ENCODE measurements around the gene STARD13. TPM values are rescaled to one million over a fixed set of nuclear protein-coding genes. Genes with fewer than 3 reads are reported as not detected.

STARD13 gene
- total and polyA plus RNA-seq, 2 donors: 26.7 to 67.8 TPM

DNA sequence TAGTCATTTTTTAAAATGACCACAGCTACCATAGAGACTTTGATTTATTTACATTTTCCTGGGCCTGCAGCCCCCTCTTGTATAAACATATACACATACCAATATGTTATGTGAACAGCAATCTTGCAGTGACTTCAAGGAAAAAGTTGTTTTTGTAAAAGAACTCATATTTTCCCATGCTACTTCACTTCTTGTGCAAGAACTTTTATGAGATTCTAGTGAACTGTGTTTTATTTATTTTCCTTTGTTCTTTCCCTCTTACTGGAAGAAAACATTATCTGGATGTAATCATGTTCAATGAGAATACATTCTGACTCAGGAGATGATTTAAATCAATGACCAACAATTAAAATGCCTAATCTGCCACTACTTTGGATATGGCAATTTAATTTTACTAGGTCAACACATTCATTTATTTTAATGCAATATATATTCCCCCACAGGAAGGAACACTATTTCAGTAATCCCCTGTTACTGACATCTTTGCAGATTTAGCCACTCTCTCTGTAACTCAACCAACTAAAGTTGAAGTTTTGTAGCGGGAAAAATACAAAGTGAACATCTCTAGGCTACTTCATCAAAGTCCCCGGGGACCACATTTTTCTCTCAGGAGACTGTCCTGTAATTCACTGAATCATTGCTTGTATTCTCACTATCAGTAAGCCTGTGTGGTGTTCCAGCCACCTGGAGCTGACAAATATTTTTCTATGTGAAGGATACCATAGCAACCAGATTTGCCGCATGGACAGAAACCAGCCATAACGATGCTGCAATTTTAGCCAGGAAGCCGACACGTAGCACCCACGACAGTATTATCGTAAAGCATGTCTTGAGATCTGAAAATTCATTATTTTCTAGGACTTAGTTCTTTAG is 90.5 kb downstream of the STARD13 start:
- WGBS: 15% methylated on average over 8 of the region's 8 CpGs
- Histone ChIP-seq H3K4me1 (ENCODE audit: insufficient read depth) (no peaks in the 10 kb centered on the region), H3K36me3 (ENCODE audit: insufficient read depth) (no peaks in the 10 kb centered on the region), H3K4me3 (ENCODE audit: low read depth, low read length) (no peak overlapping the region), H3K27ac (ENCODE audit: low read depth) (peak overlapping the region; percentile 74)
- no peak for DNase-seq (ENCODE audit: extremely low spot score)

- Histone ChIP-seq H3K4me3 (ENCODE audit: low read depth, low read length) (no peak overlapping the region), H3K4me1 (ENCODE audit: insufficient read depth) (no peaks in the 10 kb centered on the region), H3K36me3 (ENCODE audit: insufficient read depth) (no peaks in the 10 kb centered on the region), H3K27ac (ENCODE audit: low read depth) (no peak overlapping the region)
- no peak for DNase-seq (ENCODE audit: extremely low spot score)
- 81% methylated on average over 7 of the region's 7 CpGs for WGBS
Observed at GRCh38 chr13:33193428-33193974, 92.1 kb downstream of the STARD13 start.

GRCh38 chr13:33191425-33192210 is 93.9 kb downstream of the STARD13 start:
- H3K4me1 ChIP-seq (ENCODE audit: insufficient read depth): no peaks in the 10 kb centered on the region
- no peaks in the 10 kb centered on the region for H3K36me3 ChIP-seq (ENCODE audit: insufficient read depth)
- DNase-seq (ENCODE audit: extremely low spot score): no peak
- 37% methylated on average over 4 of the region's 4 CpGs for WGBS
- no peak overlapping the region for H3K4me3 ChIP-seq (ENCODE audit: low read depth, low read length)
- H3K27ac ChIP-seq (ENCODE audit: low read depth): no peak overlapping the region

DNA sequence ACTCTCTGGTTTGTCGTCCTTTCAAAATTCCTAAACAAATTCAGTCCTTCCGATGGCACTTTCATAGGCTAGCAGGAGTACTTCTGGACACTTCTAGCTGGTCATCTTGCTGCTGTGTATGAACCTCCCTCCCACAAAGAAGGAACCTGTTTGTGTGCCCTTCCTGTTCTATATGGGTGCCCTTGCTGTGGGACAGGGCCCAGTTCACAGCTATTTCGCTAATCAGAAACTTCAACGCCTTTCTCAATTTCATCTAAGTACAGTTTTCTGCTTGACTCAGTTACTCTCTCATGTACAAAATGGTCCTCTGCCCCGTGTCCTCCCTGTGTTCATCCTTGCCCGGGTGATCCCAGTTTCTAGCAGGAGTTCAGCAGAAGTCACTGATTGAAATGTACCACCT is 96.1 kb downstream of the STARD13 start:
- peak overlapping the region; percentile 32 for H3K27ac ChIP-seq (ENCODE audit: low read depth)
- WGBS: 89% methylated on average over 6 of the region's 6 CpGs

DNA sequence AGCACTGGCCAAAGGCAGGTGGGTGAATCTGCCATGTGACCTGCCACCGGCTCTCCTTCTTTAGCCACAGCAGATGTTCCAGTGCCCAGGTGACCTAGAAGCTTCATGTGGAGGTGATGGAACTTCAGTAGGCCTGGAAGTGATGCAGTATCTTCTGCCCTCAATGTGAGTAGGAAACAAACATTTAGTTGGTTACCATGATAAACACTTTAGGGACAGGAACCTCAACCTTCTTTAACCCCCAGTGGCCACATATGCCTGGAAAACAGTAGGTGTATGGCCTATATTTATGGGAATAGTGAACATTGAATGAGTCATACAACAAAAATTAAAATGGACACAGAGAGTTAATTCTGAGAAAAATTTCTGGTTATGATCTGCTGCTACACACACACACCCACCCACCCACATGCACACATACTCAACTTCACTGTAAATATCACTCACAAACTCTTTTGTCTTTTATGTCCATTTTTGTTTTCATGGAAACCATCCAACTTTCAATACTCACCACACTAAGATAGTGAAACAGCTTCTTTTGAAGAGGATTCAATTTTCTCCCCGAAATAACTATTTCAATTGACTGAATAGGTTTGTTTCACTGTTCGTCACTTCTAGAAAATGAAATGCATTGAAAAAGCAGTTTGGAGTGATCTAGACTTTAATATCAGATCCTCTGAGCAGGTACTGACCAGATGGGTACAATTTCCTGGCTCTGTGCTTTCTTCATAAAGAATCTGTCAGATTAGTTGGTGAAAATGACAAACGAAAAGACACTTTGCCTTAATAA is 97.3 kb downstream of the STARD13 start:
- Histone ChIP-seq H3K4me1 (ENCODE audit: insufficient read depth) (no peaks in the 10 kb centered on the region), H3K36me3 (ENCODE audit: insufficient read depth) (no peaks in the 10 kb centered on the region), H3K4me3 (ENCODE audit: low read depth, low read length) (no peak overlapping the region), H3K27ac (ENCODE audit: low read depth) (peak overlapping the region; percentile 3)
- DNase-seq (ENCODE audit: extremely low spot score): no peak
- WGBS: 52% methylated on average over 4 of the region's 4 CpGs

More for the DNA sequence above, 96.1 kb downstream of the STARD13 start:
- no peaks in the 10 kb centered on the region for H3K4me1 ChIP-seq (ENCODE audit: insufficient read depth)
- no peak for DNase-seq (ENCODE audit: extremely low spot score)
- H3K4me3 ChIP-seq (ENCODE audit: low read depth, low read length): no peak overlapping the region
- H3K36me3 ChIP-seq (ENCODE audit: insufficient read depth): no peaks in the 10 kb centered on the region

DNA sequence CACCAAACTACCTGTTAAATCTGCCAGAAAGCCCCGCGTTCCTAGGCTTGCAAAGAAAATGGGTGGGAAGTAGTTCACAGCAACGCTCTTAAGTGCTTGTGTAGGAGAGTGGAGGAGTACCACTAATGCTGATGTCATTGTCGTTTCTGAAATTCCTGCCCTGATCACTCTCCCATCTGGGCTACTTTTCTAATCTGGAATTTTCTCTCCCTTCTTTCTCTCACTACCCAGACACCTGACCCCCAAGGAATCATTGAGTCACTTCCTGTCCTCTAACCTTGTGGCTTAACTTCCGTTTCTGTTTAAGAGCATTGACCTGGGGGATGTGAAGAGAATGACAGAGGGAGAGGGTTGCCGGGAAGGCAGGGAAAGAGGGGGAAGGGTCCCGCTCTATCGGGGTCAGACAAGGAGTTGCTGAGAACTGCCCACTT is 98.7 kb downstream of the STARD13 start:
- Histone ChIP-seq H3K36me3 (ENCODE audit: insufficient read depth) (no peaks in the 10 kb centered on the region), H3K4me1 (ENCODE audit: insufficient read depth) (no peaks in the 10 kb centered on the region), H3K27ac (ENCODE audit: low read depth) (no peak overlapping the region), H3K4me3 (ENCODE audit: low read depth, low read length) (no peak overlapping the region)
- 69% methylated on average over 8 of the region's 8 CpGs for WGBS
- DNase-seq (ENCODE audit: extremely low spot score): no peak

- DNase-seq (ENCODE audit: extremely low spot score): no peak
- no peaks in the 10 kb centered on the region for H3K36me3 ChIP-seq (ENCODE audit: insufficient read depth)
- no peak overlapping the region for H3K27ac ChIP-seq (ENCODE audit: low read depth)
- no peak overlapping the region for H3K4me3 ChIP-seq (ENCODE audit: low read depth, low read length)
- no peaks in the 10 kb centered on the region for H3K4me1 ChIP-seq (ENCODE audit: insufficient read depth)
- WGBS: 75% methylated on average over 6 of the region's 6 CpGs
Observed at GRCh38 chr13:33185853-33186252, 99.7 kb downstream of the STARD13 start.

DNA sequence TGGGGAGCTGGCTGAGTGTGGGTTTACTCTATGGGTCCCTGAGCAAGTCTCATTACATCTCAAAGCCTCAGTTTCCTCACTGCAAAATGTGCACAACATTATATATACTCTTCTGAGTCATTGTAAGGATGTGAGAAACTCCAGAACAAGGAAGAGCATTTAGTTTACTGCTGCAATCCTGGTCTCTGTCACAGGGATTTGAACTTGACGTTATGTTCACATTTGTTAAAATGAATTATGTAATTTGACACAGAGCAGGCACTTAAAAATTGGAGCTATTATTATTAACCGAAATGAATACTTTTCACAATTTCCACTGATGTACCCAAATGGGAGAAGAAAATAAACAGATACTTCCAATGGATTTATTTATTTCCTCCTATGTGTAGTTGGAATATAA is 101.0 kb downstream of the STARD13 start:
- DNase-seq (ENCODE audit: extremely low spot score): no peak
- WGBS: 39% methylated on average over 2 of the region's 2 CpGs
- no peak overlapping the region for H3K4me3 ChIP-seq (ENCODE audit: low read depth, low read length)
- no peaks in the 10 kb centered on the region for H3K36me3 ChIP-seq (ENCODE audit: insufficient read depth)
- H3K4me1 ChIP-seq (ENCODE audit: insufficient read depth): no peaks in the 10 kb centered on the region
- H3K27ac ChIP-seq (ENCODE audit: low read depth): no peak overlapping the region

GRCh38 chr13:33184112-33184490 is 101.5 kb downstream of the STARD13 start:
- DNase-seq (ENCODE audit: extremely low spot score): no peak
- whole genome bisulfite sequencing: 51% methylated on average over 2 of the region's 2 CpGs
- Histone ChIP-seq H3K36me3 (ENCODE audit: insufficient read depth) (no peaks in the 10 kb centered on the region), H3K4me1 (ENCODE audit: insufficient read depth) (no peaks in the 10 kb centered on the region), H3K27ac (ENCODE audit: low read depth) (no peak overlapping the region), H3K4me3 (ENCODE audit: low read depth, low read length) (no peak overlapping the region)

DNA sequence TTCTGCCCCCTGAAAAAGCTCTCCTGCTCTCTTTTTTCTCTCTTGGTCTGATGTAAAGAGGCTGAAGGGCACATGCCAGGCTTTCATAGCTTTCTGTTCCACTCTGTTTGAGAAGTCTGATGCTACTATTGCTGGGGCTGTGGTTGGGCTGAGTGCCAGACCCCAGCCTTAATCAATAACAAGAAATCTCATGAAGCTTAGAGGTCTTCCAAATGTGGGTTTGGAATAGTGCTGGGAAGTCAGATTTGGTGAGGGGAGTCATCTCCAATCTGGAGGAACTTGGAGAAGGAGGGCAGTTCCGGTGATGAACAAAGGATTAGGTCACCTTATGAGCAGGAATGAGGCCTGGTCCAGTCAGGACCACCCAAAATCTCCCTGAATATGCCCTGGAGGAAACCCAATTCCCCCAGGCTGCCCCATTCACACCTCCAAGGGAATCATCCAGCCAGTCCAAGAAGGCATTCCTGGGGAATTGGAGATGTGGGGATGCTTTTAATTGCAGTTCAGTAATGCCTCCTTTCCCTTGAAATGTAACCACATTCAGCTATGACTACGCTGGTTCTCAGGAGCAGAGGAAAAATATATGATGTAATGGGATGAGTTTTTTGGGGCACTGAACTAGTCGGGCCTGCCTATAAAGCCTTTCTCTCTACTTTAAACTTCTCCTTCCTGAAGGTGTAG is 102.0 kb downstream of the STARD13 start:
- H3K27ac ChIP-seq (ENCODE audit: low read depth): no peak overlapping the region
- WGBS: 77% methylated on average over 3 of the region's 3 CpGs
- H3K4me3 ChIP-seq (ENCODE audit: low read depth, low read length): no peak overlapping the region
- no peaks in the 10 kb centered on the region for H3K4me1 ChIP-seq (ENCODE audit: insufficient read depth)
- no peaks in the 10 kb centered on the region for H3K36me3 ChIP-seq (ENCODE audit: insufficient read depth)
- DNase-seq (ENCODE audit: extremely low spot score): no peak

DNA sequence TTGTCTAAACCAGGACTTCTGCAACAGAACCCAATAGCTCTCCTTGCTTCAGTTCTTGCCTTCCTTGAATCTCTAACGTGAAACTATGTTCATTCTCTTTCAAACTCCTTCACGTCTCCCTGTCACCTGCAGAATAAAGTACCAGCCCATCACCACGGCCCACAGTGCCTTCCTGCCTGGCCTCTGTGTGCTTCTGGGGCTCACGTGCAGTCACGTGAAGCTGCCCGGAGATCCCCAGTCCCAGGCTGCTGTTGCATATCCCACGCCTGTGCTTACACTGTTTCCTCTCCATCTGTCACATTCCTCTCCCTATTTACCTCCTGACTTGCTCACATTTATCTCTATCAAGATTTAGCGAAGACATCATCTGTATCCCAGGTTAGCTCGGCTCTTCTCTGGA is 102.8 kb downstream of the STARD13 start:
- Histone ChIP-seq H3K27ac (ENCODE audit: low read depth) (no peak overlapping the region), H3K36me3 (ENCODE audit: insufficient read depth) (no peaks in the 10 kb centered on the region), H3K4me1 (ENCODE audit: insufficient read depth) (no peaks in the 10 kb centered on the region), H3K4me3 (ENCODE audit: low read depth, low read length) (no peak overlapping the region)
- WGBS: 72% methylated on average over 9 of the region's 9 CpGs
- no peak for DNase-seq (ENCODE audit: extremely low spot score)

- Histone ChIP-seq H3K27ac (ENCODE audit: low read depth) (no peak overlapping the region), H3K36me3 (ENCODE audit: insufficient read depth) (no peaks in the 10 kb centered on the region), H3K4me1 (ENCODE audit: insufficient read depth) (no peaks in the 10 kb centered on the region), H3K4me3 (ENCODE audit: low read depth, low read length) (no peak overlapping the region)
- DNase-seq (ENCODE audit: extremely low spot score): no peak
Observed at GRCh38 chr13:33181264-33181663, 104.3 kb downstream of the STARD13 start.

Data from urinary bladder (tissue), 4 donors.